Activated T-cell treated with anti-CD3 and anti-CD28 coated beads, Interleukin-2, amount 50 U/mL, for 72 hours (primary cell): Measurements from ENCODE around the gene TTLL10. TPM values are rescaled to one million over a fixed set of nuclear protein-coding genes. Genes with fewer than 3 reads are reported as not detected.
A peak's percentile ranks its signal among the peaks of the same experiment; 100 is the strongest.

ENCODE experiments used
- ATAC-seq, 2 donors: fragments of 150-1000 bp; cut with Tn5 transposase; replicated peaks in 1 of 2; 2 replicates each; pipeline ENCODE4 v1.10.0; 2021; ENCODE audit warnings: moderate library complexity in 2 of 2, mild to moderate bottlenecking in 1 of 2
- DNase-seq, 2 donors: peaks; one replicate each; pipeline ENCODE4 v3.0.0; 2021 to 2022; ENCODE audit warnings: mixed read lengths in 1 of 2
- H3K27ac Mint-ChIP-seq: one replicate; pipeline ENCODE4 v1.8.0; 2022; ENCODE audit warnings: mild to moderate bottlenecking, moderate library complexity, mixed read lengths
- H3K27me3 Mint-ChIP-seq: one replicate; pipeline ENCODE4 v1.8.0; 2022; ENCODE audit warnings: low read depth, mixed read lengths
- H3K36me3 Mint-ChIP-seq, 2 donors: one replicate each; pipeline ENCODE4 v1.8.0; 2022; ENCODE audit warnings: mixed read lengths in 2 of 2, mild to moderate bottlenecking in 1 of 2; ENCODE audit not compliant: insufficient read depth in 2 of 2
- H3K4me1 Mint-ChIP-seq: one replicate; pipeline ENCODE4 v1.8.0; 2022; ENCODE audit warnings: low read depth, mixed read lengths
- H3K4me3 Mint-ChIP-seq, 2 donors: one replicate each; pipeline ENCODE4 v1.8.0; 2022; ENCODE audit warnings: mild to moderate bottlenecking in 2 of 2, mixed read lengths in 2 of 2, moderate library complexity in 2 of 2
- H3K9me3 Mint-ChIP-seq, 2 donors: one replicate each; pipeline ENCODE4 v1.8.0; 2022; ENCODE audit warnings: mixed read lengths in 2 of 2
- total RNA-seq, 2 donors: library from RNA; stranded (reverse); gene quantifications; one replicate each; pipeline ENCODE4 v1.2.3, GENCODE V29; 2022

The TTLL10 gene
- total RNA-seq, 2 donors from 2014 or later = 0.36 TPM; not detected in 1

GRCh38 chr1:1198423-1199140 is 24.9 kb downstream of the TTLL10 start:
- no peak for DNase-seq

GRCh38 chr1:1199141-1199960 is 25.7 kb downstream of the TTLL10 start:
- peaks cover 19% of the 10 kb centered on the region for H3K4me1 Mint-ChIP-seq
- peaks cover 11 to 12% of the 10 kb centered on the region in 2 donors for H3K36me3 Mint-ChIP-seq
- ATAC-seq (no peak), DNase-seq (no peak)
- H3K27ac Mint-ChIP-seq = no peak overlapping the region
- H3K9me3 Mint-ChIP-seq = peaks cover 6% of the 10 kb centered on the region in 2 donors
- peak overlapping the region; percentile 44 to 64 for H3K4me3 Mint-ChIP-seq
- H3K27me3 Mint-ChIP-seq = no peaks in the 10 kb centered on the region

More at GRCh38 chr1:1198423-1199140, 24.9 kb downstream of the TTLL10 start:
- Mint-ChIP-seq H3K27me3 (no peaks in the 10 kb centered on the region), H3K27ac (no peak overlapping the region), H3K4me1 (peaks cover 19% of the 10 kb centered on the region), H3K9me3 (peaks cover 6 to 9% of the 10 kb centered on the region in 2 donors), H3K36me3 (peaks cover 12 to 13% of the 10 kb centered on the region in 2 donors), H3K4me3 (no peak overlapping the region)
- no peak for ATAC-seq

- Mint-ChIP-seq H3K27me3 (no peaks in the 10 kb centered on the region), H3K4me1 (peaks cover 11% of the 10 kb centered on the region), H3K9me3 (peaks cover under 1% of the 10 kb centered on the region in 2 donors), H3K27ac (peak overlapping the region; percentile 87), H3K36me3 (peaks cover 4 to 6% of the 10 kb centered on the region in 2 donors), H3K4me3 (peak overlapping the region; percentile 64 to 79)
- DNase-seq (no peak), ATAC-seq (no peak)
Measured at GRCh38 chr1:1199961-1200875, 26.5 kb downstream of the TTLL10 start.

GRCh38 chr1:1200876-1201810 is 27.5 kb downstream of the TTLL10 start:
- no peaks in the 10 kb centered on the region for H3K27me3 Mint-ChIP-seq
- peak overlapping the region; percentile 64 to 79 for H3K4me3 Mint-ChIP-seq
- H3K4me1 Mint-ChIP-seq = peaks cover 11% of the 10 kb centered on the region
- H3K36me3 Mint-ChIP-seq = peaks cover 0 to 2% of the 10 kb centered on the region in 2 donors
- ATAC-seq (peak; percentile 79 to 85), DNase-seq (peak; percentile 94 to 97)
- H3K9me3 Mint-ChIP-seq = no peaks in the 10 kb centered on the region
- peak overlapping the region; percentile 87 for H3K27ac Mint-ChIP-seq

- H3K4me1 Mint-ChIP-seq = peaks cover 16% of the 10 kb centered on the region
- no peaks in the 10 kb centered on the region for H3K9me3 Mint-ChIP-seq
- no peak overlapping the region for H3K27ac Mint-ChIP-seq
- H3K27me3 Mint-ChIP-seq = no peaks in the 10 kb centered on the region
- H3K36me3 Mint-ChIP-seq = peaks cover 2% of the 10 kb centered on the region in 2 donors
- peak in 1 of 2 donors; percentile 2 for DNase-seq
- H3K4me3 Mint-ChIP-seq = no peak overlapping the region
- no peak for ATAC-seq
Measured at GRCh38 chr1:1202831-1203560, 29.3 kb downstream of the TTLL10 start.

GRCh38 chr1:1203561-1204424 is 30.1 kb downstream of the TTLL10 start:
- peaks cover 2% of the 10 kb centered on the region in 2 donors for H3K36me3 Mint-ChIP-seq
- peak overlapping the region; percentile 52 to 87 for H3K4me3 Mint-ChIP-seq
- H3K27me3 Mint-ChIP-seq = no peaks in the 10 kb centered on the region
- H3K9me3 Mint-ChIP-seq = no peaks in the 10 kb centered on the region
- peaks cover 23% of the 10 kb centered on the region for H3K4me1 Mint-ChIP-seq
- no peak for DNase-seq
- no peak overlapping the region for H3K27ac Mint-ChIP-seq
- no peak for ATAC-seq

GRCh38 chr1:1204425-1204920 is 30.8 kb downstream of the TTLL10 start:
- Mint-ChIP-seq H3K4me3 (peak overlapping the region; percentile 86 to 87), H3K36me3 (peaks cover 2% of the 10 kb centered on the region in 2 donors), H3K4me1 (peaks cover 29% of the 10 kb centered on the region), H3K9me3 (no peaks in the 10 kb centered on the region), H3K27me3 (no peaks in the 10 kb centered on the region), H3K27ac (no peak overlapping the region)
- no peak for ATAC-seq
- no peak for DNase-seq

GRCh38 chr1:1204998-1205768 is 31.5 kb downstream of the TTLL10 start:
- Mint-ChIP-seq H3K4me1 (peaks cover 31% of the 10 kb centered on the region), H3K4me3 (peak overlapping the region; percentile 86 to 87), H3K27me3 (no peaks in the 10 kb centered on the region), H3K9me3 (no peaks in the 10 kb centered on the region), H3K36me3 (peaks cover 2 to 3% of the 10 kb centered on the region in 2 donors), H3K27ac (peak overlapping the region; percentile 70)
- DNase-seq (no peak), ATAC-seq (no peak)

- peak overlapping the region; percentile 86 to 87 for H3K4me3 Mint-ChIP-seq
- H3K27ac Mint-ChIP-seq = peak overlapping the region; percentile 70
- peaks cover 32% of the 10 kb centered on the region for H3K4me1 Mint-ChIP-seq
- no peaks in the 10 kb centered on the region for H3K27me3 Mint-ChIP-seq
- no peaks in the 10 kb centered on the region for H3K9me3 Mint-ChIP-seq
- ATAC-seq (no peak), DNase-seq (peak in 1 of 2 donors; percentile 14)
- peaks cover 2 to 3% of the 10 kb centered on the region in 2 donors for H3K36me3 Mint-ChIP-seq
Measured at GRCh38 chr1:1205769-1206375, 32.2 kb downstream of the TTLL10 start.
